LNCAP (cell line): ENCODE measurements around the gene EFHD2.

Experiments used
- CTCF ChIP-seq: fragments of 450-650 bp; IDR thresholded peaks from 2 replicates; pipeline ENCODE4 v1.5.1; 2017; ENCODE audit warnings: mild to moderate bottlenecking

The EFHD2 gene

DNA sequence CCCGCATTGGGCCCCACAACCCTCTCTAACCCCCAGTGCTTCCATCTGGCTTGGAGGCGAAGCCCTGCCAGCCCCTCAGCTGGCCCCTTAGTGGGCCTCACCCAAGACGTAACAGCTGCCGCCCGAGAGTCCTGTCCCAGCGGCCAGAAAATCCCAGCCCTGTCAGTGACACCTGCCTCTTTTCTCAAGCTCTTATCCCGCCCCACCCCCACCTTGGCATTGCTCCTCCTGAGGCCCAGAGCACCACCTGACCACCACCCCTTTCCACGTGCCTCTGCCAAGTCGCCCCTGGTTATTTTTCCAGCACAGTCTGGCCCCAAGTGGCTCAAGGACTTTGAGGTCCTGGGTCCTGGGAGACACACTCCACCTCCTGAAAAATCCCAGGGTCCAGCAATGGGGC lies 22.6 kb downstream of the EFHD2 start:
- no peak for TF ChIP-seq CTCF

DNA sequence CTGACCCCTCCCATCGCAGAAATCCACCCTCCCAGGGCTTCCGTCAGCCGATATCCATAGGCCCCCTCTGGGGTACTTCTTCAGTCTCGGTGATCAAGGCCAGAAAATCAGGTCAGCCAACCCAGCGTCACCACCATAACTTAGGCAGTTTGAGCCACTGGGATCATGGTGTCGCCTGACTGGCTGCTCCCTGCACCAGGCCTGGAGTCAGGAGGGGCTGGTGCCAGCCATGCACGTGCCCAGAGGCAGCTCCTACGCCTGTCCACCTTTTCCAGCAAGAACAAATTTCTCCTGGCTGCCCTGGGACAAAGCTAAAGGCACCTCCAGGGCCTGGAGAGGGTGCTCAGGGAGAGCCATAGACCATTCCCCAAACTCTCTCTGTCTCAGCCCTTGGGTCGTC lies 23.8 kb downstream of the EFHD2 start:
- TF ChIP-seq CTCF: no peak

- no peak for TF ChIP-seq CTCF
These were observed 25.8 kb downstream of the EFHD2 start for GRCh38 chr1:15435239-15436077.

DNA sequence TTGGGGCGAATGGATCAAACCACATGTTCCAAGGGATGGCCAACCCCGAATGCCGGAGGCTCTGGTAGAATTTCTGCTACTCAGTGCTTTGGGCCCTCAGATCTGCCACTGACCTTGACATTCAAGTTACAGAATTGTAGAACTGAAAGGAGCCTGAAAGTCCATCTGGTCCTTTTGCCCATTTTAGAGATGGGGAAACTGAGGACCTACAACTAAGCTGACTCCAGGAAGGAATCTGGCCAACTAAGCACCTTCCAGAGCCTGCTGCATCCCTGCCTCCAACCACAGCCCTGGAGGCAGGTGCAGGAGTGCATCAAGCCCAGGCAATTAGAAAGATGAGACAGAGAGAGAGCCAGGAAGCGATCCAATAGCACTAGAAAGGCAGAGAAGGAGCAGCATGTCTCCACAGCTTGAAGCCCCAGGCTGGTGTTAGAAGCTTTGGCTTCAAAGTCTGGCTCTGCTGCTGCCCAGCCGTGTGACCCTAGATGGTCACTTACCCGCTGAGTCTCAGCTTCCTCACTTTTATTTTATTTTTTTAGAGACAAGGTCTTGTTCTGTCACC lies 27.3 kb downstream of the EFHD2 start:
- TF ChIP-seq CTCF: no peak

DNA sequence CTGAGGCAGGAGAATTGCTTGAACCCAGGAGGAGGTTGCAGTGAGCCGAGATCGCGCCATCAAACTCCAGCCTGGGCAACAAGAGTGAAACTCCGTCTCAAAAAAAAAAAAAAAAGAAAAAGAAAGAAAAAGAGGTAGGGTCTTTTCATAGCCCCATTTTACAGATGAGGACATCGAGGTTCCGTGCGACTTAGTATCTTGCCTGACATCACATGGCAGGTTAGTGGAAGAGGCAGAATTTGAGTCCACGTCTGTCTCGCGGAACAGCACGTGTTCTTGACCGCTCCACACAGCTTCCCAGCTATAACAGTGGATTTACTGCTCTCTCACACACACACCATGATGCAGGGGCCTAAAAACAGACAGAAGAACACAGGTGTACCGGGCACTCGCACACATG lies 29.6 kb downstream of the EFHD2 start:
- no peak for TF ChIP-seq CTCF

DNA sequence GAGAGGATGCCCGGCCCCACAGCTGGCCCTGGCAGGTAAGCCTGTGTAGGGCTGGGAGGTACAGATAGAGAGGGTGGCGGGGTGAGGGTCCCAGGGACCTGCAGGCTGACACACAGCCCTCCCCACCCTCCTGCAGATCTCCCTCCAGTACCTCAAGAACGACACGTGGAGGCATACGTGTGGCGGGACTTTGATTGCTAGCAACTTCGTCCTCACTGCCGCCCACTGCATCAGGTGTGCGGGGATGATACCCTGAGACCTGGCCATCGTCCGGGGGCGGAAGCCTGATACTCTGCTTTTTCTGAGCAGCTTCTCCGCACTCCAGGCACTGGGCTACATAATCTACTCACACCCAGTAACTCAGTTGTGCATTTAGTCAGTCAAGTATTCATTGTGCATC lies 30.7 kb downstream of the EFHD2 start:
- no peak for TF ChIP-seq CTCF

DNA sequence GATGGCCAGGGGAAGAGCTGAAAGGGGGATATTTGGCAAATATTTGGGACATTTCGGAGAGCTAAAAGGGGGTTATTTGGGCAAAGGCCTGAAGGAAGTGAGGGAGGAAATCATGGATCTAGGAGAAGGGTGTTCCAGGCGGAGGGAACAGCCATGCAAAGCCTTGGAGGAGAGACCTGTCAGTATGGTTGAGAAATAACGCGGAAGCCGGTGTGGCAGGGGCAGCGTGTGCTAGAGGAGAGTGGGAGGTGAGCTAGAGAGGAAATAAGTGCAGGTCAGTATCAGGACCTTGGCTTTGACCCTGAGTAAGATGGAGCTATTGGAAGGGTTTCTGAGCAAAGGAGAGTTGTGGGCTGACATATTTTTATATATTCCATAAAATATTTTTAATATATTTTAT lies 31.6 kb downstream of the EFHD2 start:
- no peak for TF ChIP-seq CTCF
